Ishikawa (cell line): ENCODE results near the gene RECQL.

Experiments
- CEBPB ChIP-seq: IDR thresholded peaks from 2 replicates; pipeline ENCODE4 v1.6.1; 2012
- CREB1 ChIP-seq: IDR thresholded peaks from 2 replicates; pipeline ENCODE4 v1.6.1; 2012; ENCODE audit warnings: low read depth
- EGR1 ChIP-seq: IDR thresholded peaks from 2 replicates; pipeline ENCODE4 v1.6.1; 2012
- EP300 ChIP-seq: IDR thresholded peaks from 2 replicates; pipeline ENCODE4 v1.6.1; 2012; ENCODE audit warnings: borderline replicate concordance
- FOXM1 ChIP-seq: IDR thresholded peaks from 2 replicates; pipeline ENCODE4 v1.6.1; 2012; ENCODE audit warnings: low read depth, borderline replicate concordance
- MAX ChIP-seq: IDR thresholded peaks from 2 replicates; pipeline ENCODE4 v1.6.1; 2012
- NFIC ChIP-seq: IDR thresholded peaks from 2 replicates; pipeline ENCODE4 v1.6.1; 2012
- RAD21 ChIP-seq: IDR thresholded peaks from 2 replicates; pipeline ENCODE4 v1.6.1; 2012; ENCODE audit warnings: low read depth
- TAF1 ChIP-seq: IDR thresholded peaks from 2 replicates; pipeline ENCODE4 v1.6.1; 2012; ENCODE audit warnings: low read depth, mild to moderate bottlenecking
- TCF12 ChIP-seq: IDR thresholded peaks from 2 replicates; pipeline ENCODE4 v1.6.1; 2012; ENCODE audit warnings: low read depth
- TEAD4 ChIP-seq: IDR thresholded peaks from 2 replicates; pipeline ENCODE4 v1.6.1; 2012
- YY1 ChIP-seq: IDR thresholded peaks from 2 replicates; pipeline ENCODE4 v1.6.1; 2012; ENCODE audit warnings: low read depth
- ZBTB7A ChIP-seq: IDR thresholded peaks from 2 replicates; pipeline ENCODE4 v1.6.1; 2012; ENCODE audit warnings: low read depth
- TF ChIP-seq, protein P1 (sequence below): IDR thresholded peaks from 2 replicates; pipeline ENCODE4 v1.6.1; 2012
- TF ChIP-seq, protein P2 (sequence below): IDR thresholded peaks from 2 replicates; pipeline ENCODE4 v1.6.1; 2012; ENCODE audit warnings: low read depth, mild to moderate bottlenecking

RECQL gene

DNA sequence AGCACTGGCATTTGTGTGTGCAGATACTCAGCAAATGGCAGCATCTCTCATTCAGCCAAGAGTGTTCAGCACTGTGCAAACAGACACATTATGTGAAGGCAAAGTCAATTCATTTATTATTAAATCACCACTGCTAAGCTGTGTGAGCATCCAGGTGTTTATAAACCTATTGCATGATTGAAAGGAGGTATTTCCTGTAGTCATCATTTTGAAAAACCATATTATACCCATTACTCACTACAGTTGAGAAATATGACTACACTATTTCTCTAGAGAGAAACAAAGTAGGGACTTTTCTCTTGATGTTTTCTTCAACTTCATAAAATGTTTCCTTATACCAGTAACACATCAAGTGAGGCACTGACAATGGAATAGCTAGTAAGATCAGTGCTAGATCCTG, 38.4 kb upstream of the RECQL start:
- TF ChIP-seq RAD21 (no peak), NFIC (no peak), TCF12 (no peak)

GRCh38 chr12:21538061-21538653, 36.7 kb upstream of the RECQL start:
- TF ChIP-seq FOXM1 (no peak), TEAD4 (no peak), YY1 (no peak), CEBPB (no peak), EGR1 (no peak), NFIC (no peak), MAX (no peak), TCF12 (no peak), EP300 (no peak), ZBTB7A (no peak), TAF1 (no peak)

GRCh38 chr12:21529456-21529855, 28.0 kb upstream of the RECQL start:
- TF ChIP-seq, protein P1, sequence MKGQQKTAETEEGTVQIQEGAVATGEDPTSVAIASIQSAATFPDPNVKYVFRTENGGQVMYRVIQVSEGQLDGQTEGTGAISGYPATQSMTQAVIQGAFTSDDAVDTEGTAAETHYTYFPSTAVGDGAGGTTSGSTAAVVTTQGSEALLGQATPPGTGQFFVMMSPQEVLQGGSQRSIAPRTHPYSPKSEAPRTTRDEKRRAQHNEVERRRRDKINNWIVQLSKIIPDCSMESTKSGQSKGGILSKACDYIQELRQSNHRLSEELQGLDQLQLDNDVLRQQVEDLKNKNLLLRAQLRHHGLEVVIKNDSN: no peak
- TF ChIP-seq TAF1: no peak
- TF ChIP-seq FOXM1: no peak
- no peak for TF ChIP-seq NFIC
- TF ChIP-seq MAX: no peak
- TF ChIP-seq, protein P2, sequence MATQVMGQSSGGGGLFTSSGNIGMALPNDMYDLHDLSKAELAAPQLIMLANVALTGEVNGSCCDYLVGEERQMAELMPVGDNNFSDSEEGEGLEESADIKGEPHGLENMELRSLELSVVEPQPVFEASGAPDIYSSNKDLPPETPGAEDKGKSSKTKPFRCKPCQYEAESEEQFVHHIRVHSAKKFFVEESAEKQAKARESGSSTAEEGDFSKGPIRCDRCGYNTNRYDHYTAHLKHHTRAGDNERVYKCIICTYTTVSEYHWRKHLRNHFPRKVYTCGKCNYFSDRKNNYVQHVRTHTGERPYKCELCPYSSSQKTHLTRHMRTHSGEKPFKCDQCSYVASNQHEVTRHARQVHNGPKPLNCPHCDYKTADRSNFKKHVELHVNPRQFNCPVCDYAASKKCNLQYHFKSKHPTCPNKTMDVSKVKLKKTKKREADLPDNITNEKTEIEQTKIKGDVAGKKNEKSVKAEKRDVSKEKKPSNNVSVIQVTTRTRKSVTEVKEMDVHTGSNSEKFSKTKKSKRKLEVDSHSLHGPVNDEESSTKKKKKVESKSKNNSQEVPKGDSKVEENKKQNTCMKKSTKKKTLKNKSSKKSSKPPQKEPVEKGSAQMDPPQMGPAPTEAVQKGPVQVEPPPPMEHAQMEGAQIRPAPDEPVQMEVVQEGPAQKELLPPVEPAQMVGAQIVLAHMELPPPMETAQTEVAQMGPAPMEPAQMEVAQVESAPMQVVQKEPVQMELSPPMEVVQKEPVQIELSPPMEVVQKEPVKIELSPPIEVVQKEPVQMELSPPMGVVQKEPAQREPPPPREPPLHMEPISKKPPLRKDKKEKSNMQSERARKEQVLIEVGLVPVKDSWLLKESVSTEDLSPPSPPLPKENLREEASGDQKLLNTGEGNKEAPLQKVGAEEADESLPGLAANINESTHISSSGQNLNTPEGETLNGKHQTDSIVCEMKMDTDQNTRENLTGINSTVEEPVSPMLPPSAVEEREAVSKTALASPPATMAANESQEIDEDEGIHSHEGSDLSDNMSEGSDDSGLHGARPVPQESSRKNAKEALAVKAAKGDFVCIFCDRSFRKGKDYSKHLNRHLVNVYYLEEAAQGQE: no peak
- TF ChIP-seq TEAD4: no peak
- no peak for TF ChIP-seq EGR1
- no peak for TF ChIP-seq EP300
- no peak for TF ChIP-seq ZBTB7A
- no peak for TF ChIP-seq RAD21
- no peak for TF ChIP-seq TCF12
- TF ChIP-seq YY1: no peak
- no peak for TF ChIP-seq CREB1
- TF ChIP-seq CEBPB: no peak

DNA sequence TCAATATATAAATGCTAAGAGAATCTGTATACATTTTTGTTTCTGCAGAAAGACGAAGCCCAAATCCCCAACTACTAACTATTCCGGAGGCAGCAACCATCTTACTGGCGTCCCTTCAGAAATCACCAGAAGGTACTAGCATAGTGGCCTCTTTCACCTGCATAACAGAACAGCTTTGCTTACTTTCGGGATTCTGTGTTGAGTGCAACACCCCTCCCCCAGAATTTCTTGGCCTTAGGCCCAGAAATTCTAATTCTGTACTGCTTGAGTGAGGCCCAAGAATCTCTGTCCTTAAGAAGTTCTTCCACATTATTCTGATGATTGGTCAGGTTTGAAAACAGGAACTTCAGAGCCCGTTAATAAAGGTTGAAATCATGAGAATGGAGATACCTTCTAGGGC, 27.5 kb upstream of the RECQL start:
- TF ChIP-seq, protein P2: no peak
- no peak for TF ChIP-seq MAX
- peak; percentile 66 for TF ChIP-seq TEAD4
- TF ChIP-seq TAF1: no peak
- TF ChIP-seq EP300: 0 out of 2 replicates have a peak, but pooled peaks have one; percentile 31
- TF ChIP-seq YY1: no peak
- TF ChIP-seq FOXM1: 0 out of 2 replicates have a peak, but pooled peaks have one; percentile 28
- no peak for TF ChIP-seq RAD21
- TF ChIP-seq TCF12: no peak
- peak; percentile 92 for TF ChIP-seq NFIC
- TF ChIP-seq, protein P1: no peak

DNA sequence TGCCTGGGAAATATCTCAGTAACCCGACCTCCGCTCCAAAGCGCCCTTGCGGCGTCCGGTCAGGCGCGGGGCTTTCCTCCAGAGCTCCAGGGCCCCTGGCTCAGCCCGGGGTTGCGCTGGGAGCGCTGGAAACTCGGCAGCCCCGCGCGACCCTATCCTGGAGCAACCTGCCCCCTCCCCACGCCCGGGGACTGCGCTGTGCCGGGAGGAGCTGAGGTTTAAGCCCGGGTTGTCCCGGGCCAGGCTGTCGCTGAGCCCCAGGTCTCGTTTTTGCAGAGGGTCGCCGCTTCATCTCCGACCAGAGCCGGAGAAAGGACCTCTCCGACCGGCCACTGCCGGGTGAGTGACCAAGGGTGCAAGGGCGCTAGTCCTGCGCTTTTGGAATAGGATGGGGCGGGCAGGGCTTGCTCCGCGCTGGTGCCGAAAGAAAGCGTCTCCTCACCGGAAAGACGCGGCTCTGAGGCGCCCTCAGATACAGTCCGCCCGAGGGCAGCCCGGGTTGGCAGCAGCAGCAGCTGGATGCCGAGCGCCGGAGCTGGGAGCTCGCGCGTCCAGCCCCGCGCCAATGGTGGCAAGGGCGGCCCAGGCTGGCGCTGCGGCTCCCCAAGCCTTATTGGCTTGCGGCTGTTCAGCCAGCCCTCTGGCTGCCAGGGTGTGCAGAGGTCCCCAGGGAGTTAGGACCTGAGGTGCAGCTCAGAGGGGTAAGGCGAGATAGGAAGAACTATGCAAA, 26.2 kb upstream of the RECQL start:
- TF ChIP-seq ZBTB7A (peak; percentile 84; the same call in 1 of the 2 replicates), NFIC (peak; percentile 15; the same call in 1 of the 2 replicates), TEAD4 (no peak), FOXM1 (no peak)
